ENCODE data around the gene SLC35F3.
"Not testable (repeated sequence)": the region's sequence is repeated elsewhere in the genome, so short reads cannot be mapped to it uniquely, and the experiment has no call there.

The SLC35F3 gene

GRCh38 chr1:234125714-234126113, 221.2 kb downstream of the SLC35F3 start:
- H3K27ac ChIP-seq: no peak overlapping the region

GRCh38 chr1:234127026-234127671, 222.7 kb downstream of the SLC35F3 start:
- DNase-seq (ENCODE audit: low read depth, low spot score): no peak

More at GRCh38 chr1:234125714-234126113, 221.2 kb downstream of the SLC35F3 start:
- no peak for DNase-seq (ENCODE audit: low read depth, low spot score)

GRCh38 chr1:234132795-234133194, 228.3 kb downstream of the SLC35F3 start:
- no peak overlapping the region for H3K27ac ChIP-seq
- no peak for DNase-seq (ENCODE audit: low read depth, low spot score)

More at GRCh38 chr1:234127026-234127671, 222.7 kb downstream of the SLC35F3 start:
- no peak overlapping the region for H3K27ac ChIP-seq

GRCh38 chr1:234134878-234135277, 230.4 kb downstream of the SLC35F3 start:
- peak; percentile 49 for DNase-seq (ENCODE audit: low read depth, low spot score)
- no peak overlapping the region for H3K27ac ChIP-seq

GRCh38 chr1:234135501-234135900, 231.0 kb downstream of the SLC35F3 start:
- H3K27ac ChIP-seq: no peak overlapping the region
- no peak for DNase-seq (ENCODE audit: low read depth, low spot score)

- no peak overlapping the region for H3K27ac ChIP-seq
These were observed 231.6 kb downstream of the SLC35F3 start for GRCh38 chr1:234136073-234136472.

GRCh38 chr1:234139966-234140365, 235.5 kb downstream of the SLC35F3 start:
- DNase-seq (ENCODE audit: low read depth, low spot score): peak; percentile 97
- peak overlapping the region; percentile 80 for H3K27ac ChIP-seq

More at GRCh38 chr1:234136073-234136472, 231.6 kb downstream of the SLC35F3 start:
- no peak for DNase-seq (ENCODE audit: low read depth, low spot score)

GRCh38 chr1:234140388-234140787, 235.9 kb downstream of the SLC35F3 start:
- DNase-seq (ENCODE audit: low read depth, low spot score): no peak
- peak overlapping the region; percentile 80 for H3K27ac ChIP-seq

- peak overlapping the region; percentile 80 for H3K27ac ChIP-seq
- no peak for DNase-seq (ENCODE audit: low read depth, low spot score)
These were observed 236.5 kb downstream of the SLC35F3 start for GRCh38 chr1:234141006-234141405.

GRCh38 chr1:234143681-234144080, 239.2 kb downstream of the SLC35F3 start:
- no peak for DNase-seq (ENCODE audit: low read depth, low spot score)

GRCh38 chr1:234144901-234145300, 240.4 kb downstream of the SLC35F3 start:
- no peak for DNase-seq (ENCODE audit: low read depth, low spot score)
- no peak overlapping the region for H3K27ac ChIP-seq

More at GRCh38 chr1:234143681-234144080, 239.2 kb downstream of the SLC35F3 start:
- no peak overlapping the region for H3K27ac ChIP-seq

GRCh38 chr1:234148350-234148749, 243.9 kb downstream of the SLC35F3 start:
- no peak for DNase-seq (ENCODE audit: low read depth, low spot score)
- H3K27ac ChIP-seq: peak overlapping the region; percentile 8

- DNase-seq (ENCODE audit: low read depth, low spot score): no peak
These were observed 244.3 kb downstream of the SLC35F3 start for GRCh38 chr1:234148816-234149215.

GRCh38 chr1:234149217-234149616, 244.7 kb downstream of the SLC35F3 start:
- no peak overlapping the region for H3K27ac ChIP-seq
- DNase-seq (ENCODE audit: low read depth, low spot score): no peak

More at GRCh38 chr1:234148816-234149215, 244.3 kb downstream of the SLC35F3 start:
- H3K27ac ChIP-seq: peak overlapping the region; percentile 8

- DNase-seq (ENCODE audit: low read depth, low spot score): no peak
- H3K27ac ChIP-seq: no peak overlapping the region
These were observed 246.4 kb downstream of the SLC35F3 start for GRCh38 chr1:234150892-234151291.

- DNase-seq (ENCODE audit: low read depth, low spot score); H3K27ac ChIP-seq: not testable (repeated sequence)
These were observed 247.9 kb downstream of the SLC35F3 start for GRCh38 chr1:234152344-234152743.

- DNase-seq (ENCODE audit: low read depth, low spot score): peak; percentile 61
- no peak overlapping the region for H3K27ac ChIP-seq
These were observed 250.1 kb downstream of the SLC35F3 start for GRCh38 chr1:234154320-234155251.

GRCh38 chr1:234162661-234163060, 258.2 kb downstream of the SLC35F3 start:
- no peak overlapping the region for H3K27ac ChIP-seq
- DNase-seq (ENCODE audit: low read depth, low spot score): no peak

GRCh38 chr1:234163267-234163919, 258.9 kb downstream of the SLC35F3 start:
- H3K27ac ChIP-seq: no peak overlapping the region
- DNase-seq (ENCODE audit: low read depth, low spot score): no peak

GRCh38 chr1:234164098-234164709, 259.7 kb downstream of the SLC35F3 start:
- DNase-seq (ENCODE audit: low read depth, low spot score): no peak
- H3K27ac ChIP-seq: no peak overlapping the region

Data from epithelial cell of prostate (primary cell).